Left colon (tissue), 2 donors: Measurements from ENCODE around the gene ZNF609. TPM values are rescaled to one million over a fixed set of nuclear protein-coding genes. Genes with fewer than 3 reads are reported as not detected.

Experiments
- ATAC-seq: fragments of 200-7000 bp; cut with Tn5 transposase; one replicate; pipeline ENCODE4 v1.9.1; 2020; ENCODE audit warnings: mild to moderate bottlenecking, moderate library complexity
- DNase-seq, 2 donors: peaks; one replicate each; pipeline ENCODE4 v3.0.0-alpha.2; 2020
- intact Hi-C, 2 donors: fragments of 100-400 bp; cut with DNase I in 1 of 2; cut with micrococcal nuclease in 1 of 2; formaldehyde crosslinking; loops; one replicate each; pipeline versions ENCODE4 v1.11.2 to v1.14.0; 2022; cut with DNase I, micrococcal nuclease
- total RNA-seq, 2 donors: library from RNA; stranded (reverse); fragmentation: NEBNext Ultra II Directional; extraction: Animal tissue kit (Norgen Biotek cat#: 25700); gene quantifications; one replicate each; pipeline ENCODE4 v1.2.1, GENCODE V29; 2021
- donor health status: DM: no; HTN: no; CAD: no.
- donor health status: DM: yes; HTN: yes; CAD: no.

The ZNF609 gene
- total RNA-seq, 2 donors from 2014 or later = 26.3 to 35.3 TPM

GRCh38 chr15:64693134-64693533, 232.8 kb downstream of the ZNF609 start:
- ATAC-seq (peak; percentile 29), DNase-seq (peak in 1 of 2 donors; percentile 46)
- intact Hi-C loops = no loop called here

GRCh38 chr15:64694816-64695215, 234.4 kb downstream of the ZNF609 start:
- DNase-seq (no peak), ATAC-seq (no peak)
- intact Hi-C loops = no loop called here

- ATAC-seq = no peak
- no peak for DNase-seq
- intact Hi-C loops = no loop called here
Measured at GRCh38 chr15:64695561-64695992, 235.2 kb downstream of the ZNF609 start.

- ATAC-seq (no peak), DNase-seq (no peak)
- intact Hi-C loops = no loop called here
Measured at GRCh38 chr15:64696481-64696880, 236.1 kb downstream of the ZNF609 start.

- intact Hi-C loops = no loop called here
- ATAC-seq = no peak
- DNase-seq = no peak
Measured at GRCh38 chr15:64697911-64698369, 237.6 kb downstream of the ZNF609 start.

GRCh38 chr15:64698823-64699222, 238.4 kb downstream of the ZNF609 start:
- intact Hi-C loops = no loop called here
- ATAC-seq = no peak
- DNase-seq = no peak

- ATAC-seq (no peak), DNase-seq (no peak)
- intact Hi-C loops = no loop called here
Measured at GRCh38 chr15:64699751-64700388, 239.5 kb downstream of the ZNF609 start.

- no peak for ATAC-seq
- DNase-seq = no peak
- intact Hi-C loops = no loop called here
Measured at GRCh38 chr15:64701051-64701450, 240.7 kb downstream of the ZNF609 start.

- DNase-seq = no peak
- intact Hi-C loops = no loop called here
- no peak for ATAC-seq
Measured at GRCh38 chr15:64701482-64702184, 241.3 kb downstream of the ZNF609 start.

GRCh38 chr15:64702816-64703631, 242.6 kb downstream of the ZNF609 start:
- intact Hi-C loops = no loop called here
- ATAC-seq (peak; percentile 97), DNase-seq (peak; percentile 96 to 99)

GRCh38 chr15:64703632-64703959, 243.2 kb downstream of the ZNF609 start:
- peak; percentile 5 for ATAC-seq
- intact Hi-C loops = no loop called here
- no peak for DNase-seq

GRCh38 chr15:64705006-64705405, 244.6 kb downstream of the ZNF609 start:
- intact Hi-C loops = no loop called here
- ATAC-seq = no peak
- no peak for DNase-seq

GRCh38 chr15:64706011-64706911, 245.9 kb downstream of the ZNF609 start:
- ATAC-seq (no peak), DNase-seq (no peak)
- intact Hi-C loops = no loop called here

- intact Hi-C loops = no loop called here
- no peak for ATAC-seq
Measured at GRCh38 chr15:64710676-64711428, 250.5 kb downstream of the ZNF609 start.

GRCh38 chr15:64712353-64712752, 252.0 kb downstream of the ZNF609 start:
- DNase-seq (no peak), ATAC-seq (no peak)
- intact Hi-C loops = no loop called here

More at GRCh38 chr15:64710676-64711428, 250.5 kb downstream of the ZNF609 start:
- DNase-seq = no peak

- ATAC-seq (no peak), DNase-seq (no peak)
- intact Hi-C loops = no loop called here
Measured at GRCh38 chr15:64713592-64713991, 253.2 kb downstream of the ZNF609 start.

- DNase-seq (no peak), ATAC-seq (no peak)
- intact Hi-C loops = no loop called here
Measured at GRCh38 chr15:64716452-64716851, 256.1 kb downstream of the ZNF609 start.

GRCh38 chr15:64717130-64717529, 256.8 kb downstream of the ZNF609 start:
- ATAC-seq (no peak), DNase-seq (no peak)
- intact Hi-C loops = no loop called here
